Cardiac muscle cell (in vitro differentiated cells and primary cell): ENCODE measurements around the gene NAALADL2. TPM values are rescaled to one million over a fixed set of nuclear protein-coding genes. Genes with fewer than 3 reads are reported as not detected.

Source experiments
- DNase-seq, 2 donors: peaks; one replicate each; pipeline versions ENCODE4 v3.0.0 to v3.0.0-alpha.2; 2010 to 2017; ENCODE audit warnings: low read depth in 1 of 2, low spot score in 1 of 2
- H3K27ac ChIP-seq: fragments of 200-600 bp; sonication (generic); 2 replicates; pipeline ENCODE4 v1.5.1; 2016
- H3K27me3 ChIP-seq: fragments of 200-600 bp; sonication (generic); 2 replicates; pipeline ENCODE4 v1.6.0; 2016; ENCODE audit warnings: control low read depth
- H3K36me3 ChIP-seq: fragments of 200-600 bp; sonication (generic); 2 replicates; pipeline ENCODE4 v1.5.1; 2016; ENCODE audit warnings: control low read depth
- H3K4me1 ChIP-seq: fragments of 200-600 bp; sonication (generic); 2 replicates; pipeline ENCODE4 v1.8.1; 2017; ENCODE audit warnings: low read depth, mild to moderate bottlenecking, mixed run types
- H3K4me3 ChIP-seq: fragments of 200-600 bp; sonication (generic); 2 replicates; pipeline ENCODE4 v1.5.1; 2016; ENCODE audit warnings: mild to moderate bottlenecking
- H3K9me3 ChIP-seq: fragments of 200-600 bp; sonication (generic); 2 replicates; pipeline ENCODE4 v1.5.1; 2017; ENCODE audit warnings: low read depth, mild to moderate bottlenecking, control low read depth
- polyA plus RNA-seq: library from polyadenylated mRNA; unstranded; fragments of >200 nt; fragmentation: Nextera tagmentation; extraction: Ambion mirVana; gene quantifications from 2 replicates; pipeline ENCODE4 v1.2.1, GENCODE V29; 2016
- total RNA-seq: library from RNA; depleted of rRNA; stranded (reverse); fragments of >200 nt; gene quantifications from 2 replicates; pipeline ENCODE4 v1.2.3, GENCODE V29; 2016
- TF ChIP-seq, protein P1 (sequence below): IDR thresholded peaks from 2 replicates; pipeline ENCODE4 v1.5.1; 2012; ENCODE audit warnings: low read depth, mild to moderate bottlenecking, low read length

The NAALADL2 gene
- total and polyA plus RNA-seq, 2 experiments from 2014 or later: 2.4 to 3.8 TPM

GRCh38 chr3:175664911-175665310 is 805.8 kb downstream of the NAALADL2 start:
- TF ChIP-seq, protein P1, sequence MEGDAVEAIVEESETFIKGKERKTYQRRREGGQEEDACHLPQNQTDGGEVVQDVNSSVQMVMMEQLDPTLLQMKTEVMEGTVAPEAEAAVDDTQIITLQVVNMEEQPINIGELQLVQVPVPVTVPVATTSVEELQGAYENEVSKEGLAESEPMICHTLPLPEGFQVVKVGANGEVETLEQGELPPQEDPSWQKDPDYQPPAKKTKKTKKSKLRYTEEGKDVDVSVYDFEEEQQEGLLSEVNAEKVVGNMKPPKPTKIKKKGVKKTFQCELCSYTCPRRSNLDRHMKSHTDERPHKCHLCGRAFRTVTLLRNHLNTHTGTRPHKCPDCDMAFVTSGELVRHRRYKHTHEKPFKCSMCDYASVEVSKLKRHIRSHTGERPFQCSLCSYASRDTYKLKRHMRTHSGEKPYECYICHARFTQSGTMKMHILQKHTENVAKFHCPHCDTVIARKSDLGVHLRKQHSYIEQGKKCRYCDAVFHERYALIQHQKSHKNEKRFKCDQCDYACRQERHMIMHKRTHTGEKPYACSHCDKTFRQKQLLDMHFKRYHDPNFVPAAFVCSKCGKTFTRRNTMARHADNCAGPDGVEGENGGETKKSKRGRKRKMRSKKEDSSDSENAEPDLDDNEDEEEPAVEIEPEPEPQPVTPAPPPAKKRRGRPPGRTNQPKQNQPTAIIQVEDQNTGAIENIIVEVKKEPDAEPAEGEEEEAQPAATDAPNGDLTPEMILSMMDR: no peak

GRCh38 chr3:175668300-175668699 is 809.2 kb downstream of the NAALADL2 start:
- H3K27me3 ChIP-seq: no peaks in the 10 kb centered on the region
- H3K36me3 ChIP-seq: no peaks in the 10 kb centered on the region
- H3K4me1 ChIP-seq: no peaks in the 10 kb centered on the region
- no peaks in the 10 kb centered on the region for H3K9me3 ChIP-seq
- H3K4me3 ChIP-seq: no peak overlapping the region
- H3K27ac ChIP-seq: no peak overlapping the region
- no peak for DNase-seq
- TF ChIP-seq, protein P1: no peak

More at GRCh38 chr3:175664911-175665310, 805.8 kb downstream of the NAALADL2 start:
- Histone ChIP-seq H3K4me3 (no peak overlapping the region), H3K27me3 (no peaks in the 10 kb centered on the region), H3K4me1 (no peaks in the 10 kb centered on the region), H3K27ac (no peak overlapping the region), H3K36me3 (no peaks in the 10 kb centered on the region), H3K9me3 (no peaks in the 10 kb centered on the region)
- DNase-seq: no peak

GRCh38 chr3:175670557-175670956 is 811.4 kb downstream of the NAALADL2 start:
- TF ChIP-seq, protein P1: no peak
- Histone ChIP-seq H3K4me3 (no peak overlapping the region), H3K27me3 (no peaks in the 10 kb centered on the region), H3K36me3 (no peaks in the 10 kb centered on the region), H3K4me1 (no peaks in the 10 kb centered on the region), H3K27ac (no peak overlapping the region), H3K9me3 (no peaks in the 10 kb centered on the region)
- DNase-seq: no peak

DNA sequence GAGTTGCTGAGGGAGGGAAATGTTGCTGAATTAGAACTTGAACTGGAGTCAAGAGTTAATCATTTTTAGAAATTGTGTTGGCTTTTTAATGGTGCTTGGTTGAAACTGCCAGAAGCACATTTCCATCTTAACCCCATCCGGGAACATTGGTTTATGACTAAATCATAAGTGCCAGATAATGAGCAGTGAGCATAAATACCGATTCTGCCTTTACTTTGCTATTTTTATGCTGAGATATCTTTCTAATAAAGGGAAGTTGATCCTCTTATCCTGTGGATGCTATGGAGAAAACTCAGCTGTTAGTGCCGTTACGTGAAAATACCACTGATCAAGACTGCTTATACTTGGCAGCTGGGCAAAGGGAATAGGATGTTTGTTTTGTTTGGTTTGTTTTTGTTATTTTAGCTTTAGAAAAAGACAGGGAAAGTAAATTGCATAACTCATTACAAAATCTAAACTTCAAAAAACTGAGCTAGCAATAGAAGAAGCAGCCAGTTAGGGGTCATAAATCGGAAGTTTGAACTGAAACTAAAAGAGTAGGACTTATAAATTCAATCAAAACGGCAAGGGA is 813.1 kb downstream of the NAALADL2 start:
- H3K4me3 ChIP-seq: no peak overlapping the region
- no peaks in the 10 kb centered on the region for H3K36me3 ChIP-seq
- H3K27ac ChIP-seq: no peak overlapping the region
- H3K4me1 ChIP-seq: no peaks in the 10 kb centered on the region
- H3K27me3 ChIP-seq: no peaks in the 10 kb centered on the region
- no peaks in the 10 kb centered on the region for H3K9me3 ChIP-seq
- DNase-seq: peak in 1 of 2 donors; percentile 42
- TF ChIP-seq, protein P1: no peak

GRCh38 chr3:175679568-175679967 is 820.4 kb downstream of the NAALADL2 start:
- TF ChIP-seq, protein P1: no peak
- Histone ChIP-seq H3K4me3 (no peak overlapping the region), H3K27ac (no peak overlapping the region), H3K9me3 (no peaks in the 10 kb centered on the region), H3K36me3 (no peaks in the 10 kb centered on the region), H3K27me3 (no peaks in the 10 kb centered on the region), H3K4me1 (no peaks in the 10 kb centered on the region)
- DNase-seq: no peak
